ENCODE results near the gene MYBPC2. TPM values are rescaled to one million over a fixed set of nuclear protein-coding genes. Genes with fewer than 3 reads are reported as not detected.

The MYBPC2 gene
- total and polyA plus RNA-seq, 12 donors = 0.03 to 1.6 TPM; not detected in 10

DNA sequence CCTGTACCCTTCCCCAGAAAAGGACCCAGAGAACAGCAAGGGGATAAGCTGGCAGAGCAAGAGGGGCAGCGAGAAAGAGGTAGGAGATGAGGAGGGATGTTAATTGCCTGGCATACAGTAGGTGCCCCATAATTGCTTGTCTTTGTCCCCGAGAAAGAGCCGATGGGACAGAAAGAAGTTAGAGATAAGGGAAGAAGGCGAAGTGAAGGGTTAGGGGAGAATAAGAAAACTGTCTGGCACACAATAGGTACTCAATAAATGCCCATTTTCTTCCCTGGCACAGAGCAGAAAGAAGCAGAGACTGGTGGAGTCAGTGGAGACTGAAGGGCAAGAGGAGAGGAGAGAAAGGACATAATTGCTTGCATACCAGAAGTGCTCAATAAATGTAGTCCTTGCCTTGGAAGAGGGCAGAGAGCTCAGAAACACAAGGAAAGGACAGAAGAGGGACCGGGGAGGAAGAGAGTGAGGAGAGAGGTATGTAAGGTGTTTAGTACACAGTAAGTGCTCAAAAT is 62.4 kb downstream of the MYBPC2 start:
- H3K27me3 ChIP-seq = no peaks in the 10 kb centered on the region
- no peak for TF ChIP-seq POLR2A (IDR thresholded peaks at IDR 0.05)
- TF ChIP-seq, protein P1, sequence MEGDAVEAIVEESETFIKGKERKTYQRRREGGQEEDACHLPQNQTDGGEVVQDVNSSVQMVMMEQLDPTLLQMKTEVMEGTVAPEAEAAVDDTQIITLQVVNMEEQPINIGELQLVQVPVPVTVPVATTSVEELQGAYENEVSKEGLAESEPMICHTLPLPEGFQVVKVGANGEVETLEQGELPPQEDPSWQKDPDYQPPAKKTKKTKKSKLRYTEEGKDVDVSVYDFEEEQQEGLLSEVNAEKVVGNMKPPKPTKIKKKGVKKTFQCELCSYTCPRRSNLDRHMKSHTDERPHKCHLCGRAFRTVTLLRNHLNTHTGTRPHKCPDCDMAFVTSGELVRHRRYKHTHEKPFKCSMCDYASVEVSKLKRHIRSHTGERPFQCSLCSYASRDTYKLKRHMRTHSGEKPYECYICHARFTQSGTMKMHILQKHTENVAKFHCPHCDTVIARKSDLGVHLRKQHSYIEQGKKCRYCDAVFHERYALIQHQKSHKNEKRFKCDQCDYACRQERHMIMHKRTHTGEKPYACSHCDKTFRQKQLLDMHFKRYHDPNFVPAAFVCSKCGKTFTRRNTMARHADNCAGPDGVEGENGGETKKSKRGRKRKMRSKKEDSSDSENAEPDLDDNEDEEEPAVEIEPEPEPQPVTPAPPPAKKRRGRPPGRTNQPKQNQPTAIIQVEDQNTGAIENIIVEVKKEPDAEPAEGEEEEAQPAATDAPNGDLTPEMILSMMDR (IDR thresholded peaks at IDR 0.05) = no peak
- H3K4me1 ChIP-seq (replicated peaks in 1 of 2) = no peaks in the 10 kb centered on the region
- no peaks in the 10 kb centered on the region for H3K9me3 ChIP-seq (replicated peaks in 1 of 3)
- no peak overlapping the region for H3K4me3 ChIP-seq
- WGBS, 4 donors = 73 to 88% (median 84%) methylated on average over 5 of the region's 5 CpGs
- H3K27ac ChIP-seq = no peak overlapping the region
- H3K36me3 ChIP-seq (replicated peaks in 1 of 2) = no peaks in the 10 kb centered on the region
- intact Hi-C loops (cut with DNase I) = no loop called here
- no peak for DNase-seq

DNA sequence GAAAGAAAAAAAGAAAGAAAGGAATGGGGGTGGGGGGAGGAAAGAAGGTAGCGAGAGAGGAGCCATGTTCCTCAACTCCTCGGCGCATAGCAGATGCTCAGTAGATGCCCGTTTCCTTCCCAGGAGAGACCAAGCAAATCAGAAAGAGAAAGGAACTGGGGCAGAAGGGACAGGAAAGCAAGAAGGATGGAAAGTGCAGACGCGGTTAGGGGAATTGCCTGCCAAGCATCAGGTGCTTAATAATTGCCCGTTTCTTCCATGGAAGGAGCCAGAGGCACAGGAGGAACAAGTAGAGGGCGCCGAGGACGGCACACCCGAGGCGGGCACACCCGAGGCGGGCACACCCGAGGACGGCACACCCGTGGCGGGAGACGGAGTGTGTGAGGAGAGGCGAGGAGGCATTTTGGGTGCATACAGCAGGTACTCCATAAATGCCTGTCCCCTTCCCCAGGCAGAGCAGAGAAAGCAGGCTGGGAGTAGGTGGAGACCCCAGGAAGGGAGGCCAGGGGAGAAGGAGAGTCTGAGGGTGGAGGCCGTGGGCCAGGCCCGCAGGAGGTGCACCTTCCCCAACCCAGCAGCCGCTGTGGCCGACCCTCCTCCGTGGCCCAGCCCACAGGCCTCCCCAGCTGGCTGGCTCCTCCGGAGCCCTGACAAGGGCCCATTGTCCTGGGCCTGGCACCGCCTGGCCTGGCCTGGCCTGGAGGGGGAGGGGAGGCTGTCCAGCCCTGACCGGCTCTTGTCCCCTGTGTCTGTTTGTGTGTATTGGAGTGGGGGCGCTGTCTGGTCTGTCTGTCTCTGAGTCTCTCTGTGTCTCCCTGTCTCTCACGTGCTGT is 63.7 kb downstream of the MYBPC2 start:
- 69 to 76% (median 73%) methylated on average over 25 to 30 of the region's 30 CpGs for WGBS, 4 donors
- Histone ChIP-seq H3K36me3 (replicated peaks in 1 of 2) (no peaks in the 10 kb centered on the region), H3K27ac (no peak overlapping the region), H3K4me1 (replicated peaks in 1 of 2) (no peaks in the 10 kb centered on the region), H3K27me3 (no peaks in the 10 kb centered on the region), H3K9me3 (replicated peaks in 1 of 3) (no peaks in the 10 kb centered on the region), H3K4me3 (no peak overlapping the region)
- no peak for DNase-seq
- TF ChIP-seq, protein P1 (IDR thresholded peaks at IDR 0.05) = no peak
- no peak for TF ChIP-seq POLR2A (IDR thresholded peaks at IDR 0.05)
- intact Hi-C loops (cut with DNase I) = no loop called here

DNA sequence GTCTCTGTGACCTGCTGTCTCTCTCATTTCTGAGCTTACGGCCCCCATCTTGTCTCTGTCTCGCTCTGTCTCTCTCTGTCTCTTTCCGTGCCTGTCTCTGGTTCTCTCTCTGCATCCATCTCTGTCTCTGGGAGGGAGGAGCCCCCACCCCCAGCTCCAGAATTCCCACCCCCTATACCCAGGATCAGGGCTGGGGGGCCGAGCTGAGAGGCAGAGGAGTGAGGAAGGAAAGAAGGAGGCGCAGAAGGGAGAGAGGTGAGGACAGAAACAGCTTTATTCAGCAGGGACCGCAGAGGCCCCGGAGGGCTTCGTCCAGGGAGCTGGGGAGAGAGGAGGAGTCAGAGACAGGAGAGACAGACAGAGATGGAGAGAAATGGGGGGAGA is 64.3 kb downstream of the MYBPC2 start:
- H3K36me3 ChIP-seq (replicated peaks in 1 of 2) = no peaks in the 10 kb centered on the region
- DNase-seq = no peak
- H3K27me3 ChIP-seq = no peaks in the 10 kb centered on the region
- WGBS, 4 donors = 62 to 64% (median 63%) methylated on average over 8 of the region's 8 CpGs
- H3K27ac ChIP-seq = no peak overlapping the region
- no peaks in the 10 kb centered on the region for H3K9me3 ChIP-seq (replicated peaks in 1 of 3)
- H3K4me1 ChIP-seq (replicated peaks in 1 of 2) = no peaks in the 10 kb centered on the region
- no peak overlapping the region for H3K4me3 ChIP-seq
- TF ChIP-seq, protein P1 (IDR thresholded peaks at IDR 0.05) = no peak
- TF ChIP-seq POLR2A (IDR thresholded peaks at IDR 0.05) = no peak
- intact Hi-C loops (cut with DNase I) = no loop called here

DNA sequence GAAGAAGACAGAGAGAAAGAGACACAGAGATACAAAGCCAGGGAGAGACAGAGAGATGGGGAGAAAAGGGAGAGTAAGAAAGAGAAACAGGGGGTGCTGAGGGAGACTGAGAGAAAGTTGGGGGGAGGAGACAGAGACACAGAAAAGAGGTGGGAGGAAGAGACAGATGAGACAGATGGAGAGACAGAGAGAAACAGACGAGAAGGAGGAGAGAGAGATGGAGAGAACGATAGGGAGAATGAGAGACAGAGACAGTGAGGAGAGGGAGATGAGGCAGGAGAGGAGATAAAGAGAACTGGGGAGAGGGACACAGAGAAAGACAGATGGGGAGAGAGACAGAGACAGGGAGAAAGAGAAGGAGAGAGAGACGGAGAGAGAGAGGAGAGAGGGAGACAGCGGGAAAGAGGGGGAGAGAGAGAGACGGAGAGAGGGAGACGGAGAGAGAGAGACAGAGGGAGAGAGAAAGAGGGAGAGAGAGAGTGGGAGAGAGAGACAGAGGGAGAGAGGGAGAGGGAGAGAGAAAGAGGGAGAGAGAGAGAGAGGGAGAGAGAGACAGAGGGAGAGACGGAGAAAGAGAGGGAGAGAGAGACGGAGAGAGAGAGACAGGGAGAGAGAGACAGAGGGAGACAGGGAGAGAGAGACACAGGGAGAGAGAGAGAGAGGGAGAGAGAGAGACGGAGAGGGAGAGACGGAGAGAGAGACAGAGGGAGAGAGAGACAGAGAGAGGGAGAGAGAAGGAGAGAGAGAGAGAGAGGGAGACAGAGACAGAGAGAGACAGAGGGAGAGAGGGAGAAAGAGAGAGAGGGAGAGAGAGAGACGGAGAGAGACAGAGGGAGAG is 65.7 kb downstream of the MYBPC2 start:
- intact Hi-C loops (cut with DNase I) = no loop called here
- H3K36me3 ChIP-seq (replicated peaks in 1 of 2) = no peaks in the 10 kb centered on the region
- no peaks in the 10 kb centered on the region for H3K27me3 ChIP-seq
- no peak for DNase-seq
- no peak overlapping the region for H3K4me3 ChIP-seq
- no peak overlapping the region for H3K27ac ChIP-seq
- H3K4me1 ChIP-seq (replicated peaks in 1 of 2) = no peaks in the 10 kb centered on the region
- 62 to 74% (median 65%) methylated on average over 11 of the region's 11 CpGs for WGBS, 4 donors
- no peak for TF ChIP-seq POLR2A (IDR thresholded peaks at IDR 0.05)
- TF ChIP-seq, protein P1 (IDR thresholded peaks at IDR 0.05) = no peak
- no peaks in the 10 kb centered on the region for H3K9me3 ChIP-seq (replicated peaks in 1 of 3)
